PC-3 (cell line): ENCODE results near the gene TNNI3. TPM values are rescaled to one million over a fixed set of nuclear protein-coding genes. Genes with fewer than 3 reads are reported as not detected.

ENCODE experiments used
- ATAC-seq: fragments of 200-7000 bp; cut with Tn5 transposase; 2 replicates; pipeline ENCODE4 v1.9.1; 2020; ENCODE audit warnings: mild to moderate bottlenecking, moderate library complexity
- BruUV-seq: library from RNA; stranded (reverse); fragments of 400-500 nt; replicated peaks from 2 replicates; lab custom pipeline; 2021; lab: Mats Ljungman, UMichigan
- CTCF ChIA-PET: fragments of 300-600 bp; sonication (Branson Sonifier 250); formaldehyde crosslinking; loops from one replicate; lab custom pipeline; 2022; ENCODE audit warnings: antibody characterized with exemption; lab: Charles Lee
- POLR2A ChIA-PET: fragments of 300-600 bp; sonication (Branson Sonifier 250); formaldehyde crosslinking; loops from one replicate; lab custom pipeline; 2022; ENCODE audit warnings: antibody characterized with exemption; ENCODE audit not compliant: unreplicated experiment; lab: Charles Lee
- DNase-seq: peaks from one replicate; pipeline ENCODE4 v3.0.0-alpha.2; 2015
- H2AFZ ChIP-seq: fragments of 300-600 bp; sonication (generic); 2 replicates; pipeline ENCODE4 v1.6.0; 2016; ENCODE audit warnings: antibody characterized with exemption, low read length
- H3F3A ChIP-seq: fragments of 300-600 bp; sonication (generic); one replicate; pipeline ENCODE4 v1.6.0; 2017; ENCODE audit warnings: antibody characterized with exemption, low read length, control low read depth, mild to moderate bottlenecking; ENCODE audit not compliant: unreplicated experiment
- H3K27ac ChIP-seq: fragments of 300-600 bp; sonication (generic); 2 replicates; pipeline ENCODE4 v1.5.1; 2016; ENCODE audit warnings: mild to moderate bottlenecking, low read length
- H3K27me3 ChIP-seq: fragments of 300-600 bp; sonication (generic); 2 replicates; pipeline ENCODE4 v1.6.1; 2016; ENCODE audit warnings: low read length, mixed read lengths
- H3K36me3 ChIP-seq: fragments of 300-600 bp; sonication (generic); 2 replicates; pipeline ENCODE4 v1.6.1; 2016; ENCODE audit warnings: low read depth, mixed run types, low read length, mixed read lengths
- H3K4me1 ChIP-seq: fragments of 300-600 bp; sonication (generic); 2 replicates; pipeline ENCODE4 v1.5.1; 2016; ENCODE audit warnings: low read length; ENCODE audit not compliant: insufficient read depth
- H3K4me2 ChIP-seq: fragments of 300-600 bp; sonication (generic); 2 replicates; pipeline ENCODE4 v1.6.0; 2016; ENCODE audit warnings: low read length
- H3K4me3 ChIP-seq: fragments of 300-600 bp; sonication (generic); 2 replicates; pipeline ENCODE4 v1.5.1; 2016; ENCODE audit warnings: mild to moderate bottlenecking, low read length, mixed read lengths
- H3K79me2 ChIP-seq: fragments of 300-600 bp; sonication (generic); 2 replicates; pipeline ENCODE4 v1.6.1; 2017; ENCODE audit warnings: low read length, mixed read lengths
- H3K9ac ChIP-seq: fragments of 300-600 bp; sonication (generic); 2 replicates; pipeline ENCODE4 v1.6.0; 2016; ENCODE audit warnings: mild to moderate bottlenecking, low read length
- H3K9me2 ChIP-seq: fragments of 300-600 bp; sonication (generic); replicated peaks from 2 replicates; pipeline ENCODE4 v1.6.1; 2016; ENCODE audit warnings: mixed run types, low read length, mixed read lengths
- H3K9me3 ChIP-seq: fragments of 300-600 bp; sonication (generic); 2 replicates; pipeline ENCODE4 v1.6.1; 2016; ENCODE audit warnings: low read length, mixed read lengths
- H4K20me1 ChIP-seq: fragments of 300-600 bp; sonication (generic); 2 replicates; pipeline ENCODE4 v1.6.1; 2016; ENCODE audit warnings: low read length, mixed read lengths
- EZH2 ChIP-seq: fragments of 300-600 bp; sonication (generic); IDR thresholded peaks from one replicate; pipeline ENCODE4 v1.6.1; 2017; ENCODE audit warnings: antibody characterized with exemption, mild to moderate bottlenecking, low read length; ENCODE audit not compliant: unreplicated experiment
- EZH2phosphoT487 ChIP-seq: fragments of 300-600 bp; sonication (generic); IDR thresholded peaks from 2 replicates; pipeline ENCODE4 v1.6.1; 2018; ENCODE audit warnings: mild to moderate bottlenecking, antibody characterized with exemption, low read length, borderline replicate concordance
- intact Hi-C: fragments of 100-400 bp; cut with micrococcal nuclease; formaldehyde crosslinking; loops from 2 replicates; pipeline ENCODE4 v1.9.0; 2023
- total RNA-seq: library from RNA; depleted of rRNA; stranded (reverse); fragments of >200 nt; gene quantifications from 2 replicates; pipeline ENCODE4 v1.2.3, GENCODE V29; 2014
- TF ChIP-seq, protein P1 (sequence below): fragments of 300-600 bp; sonication (generic); conservative IDR thresholded peaks from 2 replicates; pipeline ENCODE4 v1.5.1; 2017; ENCODE audit warnings: antibody characterized with exemption, low read depth, mild to moderate bottlenecking, low read length

The TNNI3 gene
- total RNA-seq, 1 experiment from 2014 or later: 32.4 TPM

GRCh38 chr19:55133639-55134444 lies 23.7 kb downstream of the TNNI3 start:
- ChIA-PET POLR2A (interaction anchor here (0.6 kb wide), 1 partner anchor 16 kb away, joined by 7 read pairs; the partner anchor contains the start of gene PPP1R12C), CTCF (no interaction called here)
- Histone ChIP-seq H3K27me3 (no peaks in the 10 kb centered on the region), H3K36me3 (no peaks in the 10 kb centered on the region), H3K27ac (no peak overlapping the region), H2AFZ (no peak overlapping the region), H3K4me1 (no peaks in the 10 kb centered on the region), H3K9me3 (no peaks in the 10 kb centered on the region), H3K9me2 (no peaks in the 10 kb centered on the region), H3F3A (no peaks in the 10 kb centered on the region), H4K20me1 (no peaks in the 10 kb centered on the region), H3K4me2 (no peak overlapping the region), H3K79me2 (no peaks in the 10 kb centered on the region), H3K4me3 (no peak overlapping the region), H3K9ac (no peak overlapping the region)
- no TSS peak for BruUV-seq
- TF ChIP-seq EZH2phosphoT487 (no peak), EZH2 (no peak)
- TF ChIP-seq, protein P1, sequence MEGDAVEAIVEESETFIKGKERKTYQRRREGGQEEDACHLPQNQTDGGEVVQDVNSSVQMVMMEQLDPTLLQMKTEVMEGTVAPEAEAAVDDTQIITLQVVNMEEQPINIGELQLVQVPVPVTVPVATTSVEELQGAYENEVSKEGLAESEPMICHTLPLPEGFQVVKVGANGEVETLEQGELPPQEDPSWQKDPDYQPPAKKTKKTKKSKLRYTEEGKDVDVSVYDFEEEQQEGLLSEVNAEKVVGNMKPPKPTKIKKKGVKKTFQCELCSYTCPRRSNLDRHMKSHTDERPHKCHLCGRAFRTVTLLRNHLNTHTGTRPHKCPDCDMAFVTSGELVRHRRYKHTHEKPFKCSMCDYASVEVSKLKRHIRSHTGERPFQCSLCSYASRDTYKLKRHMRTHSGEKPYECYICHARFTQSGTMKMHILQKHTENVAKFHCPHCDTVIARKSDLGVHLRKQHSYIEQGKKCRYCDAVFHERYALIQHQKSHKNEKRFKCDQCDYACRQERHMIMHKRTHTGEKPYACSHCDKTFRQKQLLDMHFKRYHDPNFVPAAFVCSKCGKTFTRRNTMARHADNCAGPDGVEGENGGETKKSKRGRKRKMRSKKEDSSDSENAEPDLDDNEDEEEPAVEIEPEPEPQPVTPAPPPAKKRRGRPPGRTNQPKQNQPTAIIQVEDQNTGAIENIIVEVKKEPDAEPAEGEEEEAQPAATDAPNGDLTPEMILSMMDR: no peak
- no peak for ATAC-seq
- intact Hi-C loops: no loop called here
- DNase-seq: no peak

- ChIA-PET POLR2A (no interaction called here), CTCF (no interaction called here)
- H3K27me3 ChIP-seq: no peaks in the 10 kb centered on the region
- no peak for ATAC-seq
- intact Hi-C loops: no loop called here
- no peak overlapping the region for H3K27ac ChIP-seq
- H3K4me2 ChIP-seq: no peak overlapping the region
- H3K4me1 ChIP-seq: no peaks in the 10 kb centered on the region
- H3K36me3 ChIP-seq: no peaks in the 10 kb centered on the region
- DNase-seq: no peak
- no peak overlapping the region for H3K9ac ChIP-seq
- H3K9me3 ChIP-seq: no peaks in the 10 kb centered on the region
- TF ChIP-seq EZH2phosphoT487 (no peak), EZH2 (no peak)
- TF ChIP-seq, protein P1: no peak
- H3K4me3 ChIP-seq: no peak overlapping the region
- no peaks in the 10 kb centered on the region for H4K20me1 ChIP-seq
- no peaks in the 10 kb centered on the region for H3K9me2 ChIP-seq
- H2AFZ ChIP-seq: no peak overlapping the region
- no peaks in the 10 kb centered on the region for H3F3A ChIP-seq
- H3K79me2 ChIP-seq: no peaks in the 10 kb centered on the region
- no TSS peak for BruUV-seq
These were observed 24.9 kb downstream of the TNNI3 start for GRCh38 chr19:55132453-55133129.
